GM21367 (cell line): ENCODE measurements around the gene ATG2A.
A peak's percentile ranks its signal among the peaks of the same experiment; 100 is the strongest.

Experiments
- ATAC-seq: cut with Tn5 transposase; IDR thresholded peaks from one replicate; pipeline ENCODE4 v1.9.1; 2021; ENCODE audit not compliant: unreplicated experiment

The ATG2A gene

GRCh38 chr11:64916775-64917662 lies at the start of gene ATG2A:
Gene ATG2A, minus strand, starts transcription at chr11:64917209. Its CDS starts 74 bp downstream, at chr11:64917135.
- ATAC-seq, result peak; percentile 87

GRCh38 chr11:64963072-64963631 lies 46.1 kb upstream of the ATG2A start:
- ATAC-seq, result no peak

- no peak for ATAC-seq
Observed at GRCh38 chr11:64960719-64961118, 43.7 kb upstream of the ATG2A start.

GRCh38 chr11:64959498-64959897 lies 42.5 kb upstream of the ATG2A start:
- no peak for ATAC-seq

GRCh38 chr11:64954201-64954600 lies 37.2 kb upstream of the ATG2A start:
- no peak for ATAC-seq

GRCh38 chr11:64951529-64951928 lies 34.5 kb upstream of the ATG2A start:
- ATAC-seq, result no peak

GRCh38 chr11:64947208-64947814 lies 30.3 kb upstream of the ATG2A start:
- no peak for ATAC-seq

- ATAC-seq, result no peak
Observed at GRCh38 chr11:64936539-64936938, 19.5 kb upstream of the ATG2A start.

GRCh38 chr11:64935359-64936081 lies 18.5 kb upstream of the ATG2A start, which contains the start of gene GPHA2:
Gene GPHA2, minus strand, starts transcription at chr11:64935893. Its CDS starts 433 bp downstream, at chr11:64935460.
- ATAC-seq, result no peak

- no peak for ATAC-seq
Observed at GRCh38 chr11:64934682-64935358, 17.8 kb upstream of the ATG2A start.

- ATAC-seq, result no peak
Observed at GRCh38 chr11:64933935-64934681, 17.1 kb upstream of the ATG2A start.

- ATAC-seq, result no peak
Observed at GRCh38 chr11:64933213-64933934, 16.4 kb upstream of the ATG2A start.

- no peak for ATAC-seq
Observed at GRCh38 chr11:64932324-64932723, 15.3 kb upstream of the ATG2A start.

GRCh38 chr11:64931290-64931689 lies 14.3 kb upstream of the ATG2A start:
- no peak for ATAC-seq

GRCh38 chr11:64930340-64930739 lies 13.3 kb upstream of the ATG2A start:
- no peak for ATAC-seq

GRCh38 chr11:64929625-64930024 lies 12.6 kb upstream of the ATG2A start:
- ATAC-seq, result no peak

- ATAC-seq, result no peak
Observed at GRCh38 chr11:64928957-64929356, 11.9 kb upstream of the ATG2A start.

- ATAC-seq, result no peak
Observed at GRCh38 chr11:64926689-64927088, 9.7 kb upstream of the ATG2A start.
